OCI-LY1 (cell line): ENCODE results near the gene ZXDA.

ENCODE experiments used
- H2AFZ ChIP-seq: fragments of 200-600 bp; sonication (generic), shearing (Covaris generic); 2 replicates; pipeline ENCODE4 v1.6.0; 2014; ENCODE audit warnings: antibody characterized with exemption, mild to moderate bottlenecking, low read length
- H3F3A ChIP-seq: fragments of 200-600 bp; sonication (generic), shearing (Covaris generic); 2 replicates; pipeline ENCODE4 v1.6.0; 2014; ENCODE audit warnings: mild to moderate bottlenecking, antibody characterized with exemption, low read length, moderate library complexity; ENCODE audit not compliant: insufficient read depth
- H3K27ac ChIP-seq: fragments of 200-600 bp; sonication (generic); 2 replicates; pipeline ENCODE4 v1.5.1; 2014; ENCODE audit warnings: low read length, mixed run types, mild to moderate bottlenecking, low read depth; ENCODE audit not compliant: poor library complexity, severe bottlenecking
- H3K27me3 ChIP-seq: fragments of 200-600 bp; sonication (generic); 2 replicates; pipeline ENCODE4 v1.6.0; 2014; ENCODE audit warnings: antibody characterized with exemption, mild to moderate bottlenecking, low read length, moderate library complexity; ENCODE audit not compliant: insufficient read depth
- H3K36me3 ChIP-seq: fragments of 200-600 bp; sonication (generic); 2 replicates; pipeline ENCODE4 v1.6.1; 2014; ENCODE audit warnings: mild to moderate bottlenecking, antibody characterized with exemption, low read length, moderate library complexity, mixed read lengths; ENCODE audit not compliant: insufficient read depth
- H3K4me1 ChIP-seq: fragments of 200-600 bp; sonication (generic); 2 replicates; pipeline ENCODE4 v1.5.1; 2014; ENCODE audit warnings: mild to moderate bottlenecking, low read length, moderate library complexity; ENCODE audit not compliant: insufficient read depth, severe bottlenecking
- H3K4me2 ChIP-seq: fragments of 200-600 bp; sonication (generic), shearing (Covaris generic); 2 replicates; pipeline ENCODE4 v1.6.1; 2014; ENCODE audit warnings: low read length
- H3K4me3 ChIP-seq: fragments of 200-600 bp; sonication (generic); 2 replicates; pipeline ENCODE4 v1.5.1; 2014; ENCODE audit warnings: low read length, low read depth, mild to moderate bottlenecking, mixed read lengths; ENCODE audit not compliant: poor library complexity, severe bottlenecking
- H3K79me2 ChIP-seq: fragments of 200-600 bp; shearing (Covaris generic); 2 replicates; pipeline ENCODE4 v1.6.1; 2016; ENCODE audit warnings: mixed run types, low read length, mixed read lengths; ENCODE audit not compliant: insufficient read depth
- H3K9ac ChIP-seq: fragments of 200-600 bp; sonication (generic), shearing (Covaris generic); 2 replicates; pipeline ENCODE4 v1.6.1; 2014; ENCODE audit warnings: mild to moderate bottlenecking, low read length, mixed read lengths
- H3K9me2 ChIP-seq: fragments of 200-600 bp; sonication (generic), shearing (Covaris generic); 2 replicates; pipeline ENCODE4 v1.6.1; 2014; ENCODE audit warnings: low read depth, mild to moderate bottlenecking, low read length, mixed read lengths
- H3K9me3 ChIP-seq: fragments of 200-600 bp; shearing (Covaris generic); 2 replicates; pipeline ENCODE4 v1.6.1; 2014; ENCODE audit warnings: low read length, mixed read lengths
- H4K20me1 ChIP-seq: fragments of 200-600 bp; sonication (generic), shearing (Covaris generic); 2 replicates; pipeline ENCODE4 v1.6.0; 2016; ENCODE audit warnings: mild to moderate bottlenecking, low read length; ENCODE audit not compliant: insufficient read depth
- CTCF ChIP-seq: fragments of 200-600 bp; sonication (generic), shearing (Covaris generic); IDR thresholded peaks from 2 replicates; pipeline ENCODE4 v1.5.1; 2017; ENCODE audit warnings: mild to moderate bottlenecking, antibody characterized with exemption, low read length, moderate library complexity, mixed read lengths
- EZH2 ChIP-seq: fragments of 200-600 bp; sonication (generic), shearing (Covaris generic); IDR thresholded peaks from 2 replicates; pipeline ENCODE4 v1.8.0; 2017; ENCODE audit warnings: borderline replicate concordance, mixed run types, mild to moderate bottlenecking, antibody characterized with exemption, low read length, moderate library complexity, mixed read lengths

ZXDA gene

GRCh38 chrX:57932266-57932665 lies 22.0 kb upstream of the ZXDA start:
- no peak overlapping the region for H3K4me2 ChIP-seq
- H3K9me2 ChIP-seq = no peaks in the 10 kb centered on the region
- no peaks in the 10 kb centered on the region for H3K4me1 ChIP-seq
- no peaks in the 10 kb centered on the region for H3K9me3 ChIP-seq
- H3K27ac ChIP-seq = no peak overlapping the region
- H4K20me1 ChIP-seq = no peaks in the 10 kb centered on the region
- no peak overlapping the region for H3K9ac ChIP-seq
- no peak for TF ChIP-seq CTCF
- TF ChIP-seq EZH2 = no peak
- H3K27me3 ChIP-seq = no peaks in the 10 kb centered on the region
- H3K36me3 ChIP-seq = no peaks in the 10 kb centered on the region
- H3K4me3 ChIP-seq = no peak overlapping the region
- H3K79me2 ChIP-seq = no peaks in the 10 kb centered on the region
- no peaks in the 10 kb centered on the region for H3F3A ChIP-seq
- no peak overlapping the region for H2AFZ ChIP-seq

- no peak for TF ChIP-seq EZH2
- TF ChIP-seq CTCF = no peak
- H3F3A ChIP-seq = no peaks in the 10 kb centered on the region
- H3K9me2 ChIP-seq = no peaks in the 10 kb centered on the region
- H3K9ac ChIP-seq = no peak overlapping the region
- H3K79me2 ChIP-seq = no peaks in the 10 kb centered on the region
- no peak overlapping the region for H2AFZ ChIP-seq
- H3K27me3 ChIP-seq = no peaks in the 10 kb centered on the region
- no peak overlapping the region for H3K4me3 ChIP-seq
- H3K27ac ChIP-seq = no peak overlapping the region
- H3K9me3 ChIP-seq = no peaks in the 10 kb centered on the region
- H3K4me1 ChIP-seq = no peaks in the 10 kb centered on the region
- H4K20me1 ChIP-seq = no peaks in the 10 kb centered on the region
- H3K36me3 ChIP-seq = no peaks in the 10 kb centered on the region
- no peak overlapping the region for H3K4me2 ChIP-seq
These were observed 19.8 kb upstream of the ZXDA start for GRCh38 chrX:57930051-57930450.

- Histone ChIP-seq H2AFZ (no peak overlapping the region), H3K79me2 (no peaks in the 10 kb centered on the region), H3K4me1 (no peaks in the 10 kb centered on the region), H3F3A (no peaks in the 10 kb centered on the region), H3K4me3 (no peak overlapping the region), H3K9ac (no peak overlapping the region), H3K9me3 (no peaks in the 10 kb centered on the region), H4K20me1 (no peaks in the 10 kb centered on the region), H3K4me2 (no peak overlapping the region), H3K27me3 (no peaks in the 10 kb centered on the region), H3K9me2 (no peaks in the 10 kb centered on the region), H3K36me3 (no peaks in the 10 kb centered on the region), H3K27ac (no peak overlapping the region)
- no peak for TF ChIP-seq EZH2
- peak; percentile 51 for TF ChIP-seq CTCF
These were observed 19.1 kb upstream of the ZXDA start for GRCh38 chrX:57929373-57929772.
